Renal pelvis (tissue), 4 donors: Measurements from ENCODE around the gene ANKRD22. TPM values are rescaled to one million over a fixed set of nuclear protein-coding genes. Genes with fewer than 3 reads are reported as not detected.
"Not testable (repeated sequence)": the region's sequence is repeated elsewhere in the genome, so short reads cannot be mapped to it uniquely, and the experiment has no call there.

ENCODE experiments used
- DNase-seq: peaks from one replicate; pipeline ENCODE4 v3.0.0-alpha.2; 2013
- polyA plus RNA-seq, 3 donors: library from polyadenylated mRNA; unstranded; fragments of 120-200 nt; gene quantifications; one replicate each; pipeline ENCODE4 v1.2.1, GENCODE V29; 2013; ENCODE audit not compliant: insufficient read length in 3 of 3

Gene ANKRD22
- polyA plus RNA-seq, 3 donors = 0.28 to 0.41 (median 0.29) TPM

GRCh38 chr10:88837632-88838031 lies 14.0 kb downstream of the ANKRD22 start:
- DNase-seq = not testable (repeated sequence)

- no peak for DNase-seq
These were observed 15.8 kb downstream of the ANKRD22 start for GRCh38 chr10:88835910-88836221.

- peak; percentile 82 for DNase-seq
These were observed 16.3 kb downstream of the ANKRD22 start for GRCh38 chr10:88835096-88835909.

- DNase-seq = no peak
These were observed 17.9 kb downstream of the ANKRD22 start for GRCh38 chr10:88833723-88834122.

- no peak for DNase-seq
These were observed 18.5 kb downstream of the ANKRD22 start for GRCh38 chr10:88833156-88833555.

- DNase-seq = no peak
These were observed 19.3 kb downstream of the ANKRD22 start for GRCh38 chr10:88832376-88832775.

GRCh38 chr10:88831709-88832108 lies 19.9 kb downstream of the ANKRD22 start:
- no peak for DNase-seq

- no peak for DNase-seq
These were observed 20.9 kb downstream of the ANKRD22 start for GRCh38 chr10:88830643-88831268.

- no peak for DNase-seq
These were observed 23.3 kb downstream of the ANKRD22 start for GRCh38 chr10:88828310-88828709.

GRCh38 chr10:88827671-88828070 lies 24.0 kb downstream of the ANKRD22 start:
- no peak for DNase-seq

- DNase-seq = no peak
These were observed 25.3 kb downstream of the ANKRD22 start for GRCh38 chr10:88826388-88826787.

GRCh38 chr10:88820748-88821401 lies 30.8 kb downstream of the ANKRD22 start:
- peak; percentile 47 for DNase-seq

- no peak for DNase-seq
These were observed 32.4 kb downstream of the ANKRD22 start for GRCh38 chr10:88819290-88819689.

- no peak for DNase-seq
These were observed 38.4 kb downstream of the ANKRD22 start for GRCh38 chr10:88813200-88813599.

- peak; percentile 45 for DNase-seq
These were observed 41.3 kb downstream of the ANKRD22 start for GRCh38 chr10:88810196-88810961.

GRCh38 chr10:88809621-88810020 lies 42.0 kb downstream of the ANKRD22 start:
- DNase-seq = no peak

GRCh38 chr10:88805924-88806323 lies 45.7 kb downstream of the ANKRD22 start:
- DNase-seq = no peak

GRCh38 chr10:88805361-88805760 lies 46.3 kb downstream of the ANKRD22 start:
- no peak for DNase-seq

GRCh38 chr10:88804083-88804812 lies 47.4 kb downstream of the ANKRD22 start:
- no peak for DNase-seq

- no peak for DNase-seq
These were observed 48.0 kb downstream of the ANKRD22 start for GRCh38 chr10:88803641-88804040.

GRCh38 chr10:88802523-88803285 lies 48.9 kb downstream of the ANKRD22 start, which contains the start of gene LIPM:
LIPM (plus strand) TSS chr10:88802730; CDS start chr10:88802897, 167 bp downstream.
- DNase-seq = no peak
